ENCODE data around the gene SLC2A9.

SLC2A9 gene

GRCh38 chr4:9880406-9881197 is 140.7 kb downstream of the SLC2A9 start:
- no peaks in the 10 kb centered on the region for H3K9me3 Mint-ChIP-seq
- H3K27ac Mint-ChIP-seq: no peak overlapping the region
- H3K4me1 Mint-ChIP-seq (ENCODE audit: low read depth): no peaks in the 10 kb centered on the region
- no peaks in the 10 kb centered on the region for H3K27me3 Mint-ChIP-seq
- no peaks in the 10 kb centered on the region for H3K36me3 Mint-ChIP-seq (ENCODE audit: low read depth)
- no peak overlapping the region for H3K4me3 Mint-ChIP-seq
- no peak for DNase-seq

GRCh38 chr4:9877123-9877522 is 144.2 kb downstream of the SLC2A9 start:
- no peaks in the 10 kb centered on the region for H3K9me3 Mint-ChIP-seq
- H3K27me3 Mint-ChIP-seq: no peaks in the 10 kb centered on the region
- no peak for DNase-seq
- H3K4me3 Mint-ChIP-seq: no peak overlapping the region
- H3K27ac Mint-ChIP-seq: no peak overlapping the region
- no peaks in the 10 kb centered on the region for H3K4me1 Mint-ChIP-seq (ENCODE audit: low read depth)
- no peaks in the 10 kb centered on the region for H3K36me3 Mint-ChIP-seq (ENCODE audit: low read depth)

- Mint-ChIP-seq H3K4me1 (ENCODE audit: low read depth) (no peaks in the 10 kb centered on the region), H3K4me3 (no peak overlapping the region), H3K9me3 (no peaks in the 10 kb centered on the region), H3K27ac (no peak overlapping the region), H3K36me3 (ENCODE audit: low read depth) (no peaks in the 10 kb centered on the region), H3K27me3 (peaks cover 2% of the 10 kb centered on the region)
- DNase-seq: no peak
Measured at GRCh38 chr4:9875516-9875915, 145.8 kb downstream of the SLC2A9 start.

- Mint-ChIP-seq H3K27ac (no peak overlapping the region), H3K9me3 (no peaks in the 10 kb centered on the region), H3K36me3 (ENCODE audit: low read depth) (no peaks in the 10 kb centered on the region), H3K27me3 (peaks cover 3% of the 10 kb centered on the region), H3K4me3 (no peak overlapping the region), H3K4me1 (ENCODE audit: low read depth) (no peaks in the 10 kb centered on the region)
- no peak for DNase-seq
Measured at GRCh38 chr4:9874385-9874784, 146.9 kb downstream of the SLC2A9 start.

- DNase-seq: no peak
- Mint-ChIP-seq H3K27me3 (peaks cover 3% of the 10 kb centered on the region), H3K4me3 (no peak overlapping the region), H3K4me1 (ENCODE audit: low read depth) (no peaks in the 10 kb centered on the region), H3K9me3 (no peaks in the 10 kb centered on the region), H3K27ac (no peak overlapping the region), H3K36me3 (ENCODE audit: low read depth) (no peaks in the 10 kb centered on the region)
Measured at GRCh38 chr4:9870165-9870790, 151.0 kb downstream of the SLC2A9 start.

DNA sequence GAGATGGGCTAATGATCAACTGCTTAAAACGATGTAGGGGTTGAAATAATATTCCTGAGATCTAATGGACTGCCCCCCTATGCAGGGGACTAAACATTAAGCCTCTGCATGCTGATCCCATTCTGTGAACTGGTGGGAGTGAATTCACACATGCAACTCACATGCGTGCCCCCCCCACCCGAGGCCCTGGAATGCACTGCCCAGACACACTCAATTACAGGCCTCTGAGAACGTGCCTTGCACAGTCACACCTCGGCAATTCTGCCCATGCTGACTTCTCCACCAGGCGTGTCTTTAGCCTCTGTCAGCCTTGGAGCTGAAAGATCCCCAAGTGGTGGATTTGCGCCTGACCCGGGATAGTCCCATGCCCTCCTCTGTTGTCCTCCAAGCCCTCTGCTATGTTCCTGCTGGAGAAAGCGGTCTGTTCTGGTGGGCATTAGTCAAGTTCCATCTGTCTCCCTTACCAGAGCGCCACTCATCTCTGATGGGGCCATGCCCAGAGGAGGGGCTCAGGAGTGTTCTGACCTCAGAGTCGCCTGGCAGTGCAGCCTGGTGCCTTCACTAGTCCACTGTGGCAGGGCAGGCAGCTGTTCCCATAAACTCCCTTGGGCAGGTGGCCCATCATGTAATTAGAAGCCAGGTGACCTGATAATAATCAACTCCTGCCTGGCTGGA is 153.4 kb downstream of the SLC2A9 start:
- Mint-ChIP-seq H3K9me3 (no peaks in the 10 kb centered on the region), H3K4me3 (no peak overlapping the region), H3K36me3 (ENCODE audit: low read depth) (no peaks in the 10 kb centered on the region), H3K27ac (no peak overlapping the region), H3K27me3 (peaks cover 3% of the 10 kb centered on the region), H3K4me1 (ENCODE audit: low read depth) (no peaks in the 10 kb centered on the region)
- no peak for DNase-seq

GRCh38 chr4:9866931-9867330 is 154.4 kb downstream of the SLC2A9 start:
- Mint-ChIP-seq H3K9me3 (no peaks in the 10 kb centered on the region), H3K4me3 (no peak overlapping the region), H3K27me3 (peaks cover 3% of the 10 kb centered on the region), H3K4me1 (ENCODE audit: low read depth) (no peaks in the 10 kb centered on the region), H3K36me3 (ENCODE audit: low read depth) (no peaks in the 10 kb centered on the region), H3K27ac (no peak overlapping the region)
- no peak for DNase-seq

DNA sequence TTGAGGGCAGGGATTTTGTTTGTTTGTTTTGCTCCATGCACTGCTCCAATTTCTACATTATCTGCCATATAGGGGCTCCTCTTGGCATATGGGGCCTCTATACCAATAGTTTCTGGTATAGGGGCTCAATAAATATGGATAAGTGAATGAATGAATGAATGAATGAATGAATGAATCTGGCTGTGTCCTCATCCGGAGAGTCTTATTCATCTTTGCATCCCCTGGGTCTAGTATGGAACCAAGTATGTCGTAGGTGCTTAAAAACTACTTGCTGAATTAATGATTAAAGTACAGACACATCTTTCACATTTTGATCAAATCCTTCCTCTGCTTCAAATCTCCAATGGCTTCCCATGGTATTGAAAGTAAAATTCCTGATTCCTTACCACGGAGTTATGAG is 159.7 kb downstream of the SLC2A9 start:
- Mint-ChIP-seq H3K4me1 (ENCODE audit: low read depth) (no peaks in the 10 kb centered on the region), H3K27ac (no peak overlapping the region), H3K27me3 (no peaks in the 10 kb centered on the region), H3K9me3 (no peaks in the 10 kb centered on the region), H3K36me3 (ENCODE audit: low read depth) (no peaks in the 10 kb centered on the region), H3K4me3 (no peak overlapping the region)
- no peak for DNase-seq

DNA sequence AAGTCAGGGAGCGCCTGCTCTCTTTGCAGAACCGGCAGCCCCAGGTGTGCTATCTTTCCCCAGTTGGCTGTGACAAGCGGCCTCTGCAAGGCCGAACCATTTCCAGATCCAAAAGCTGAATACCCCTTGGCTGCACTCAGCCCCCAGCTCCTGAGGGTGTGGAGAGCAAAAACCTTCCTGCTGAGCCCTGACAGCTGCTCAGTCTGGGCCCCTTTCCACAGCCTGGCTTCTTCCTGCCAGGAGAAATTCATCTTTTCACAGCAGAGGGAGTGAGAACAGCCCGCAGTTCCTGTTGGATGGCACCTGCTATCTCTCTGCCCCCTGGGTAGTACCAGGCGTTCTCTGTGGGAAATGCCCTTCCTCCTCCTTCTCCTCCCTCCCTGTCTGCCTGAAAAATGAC is 161.5 kb downstream of the SLC2A9 start:
- Mint-ChIP-seq H3K27ac (no peak overlapping the region), H3K36me3 (ENCODE audit: low read depth) (no peaks in the 10 kb centered on the region), H3K9me3 (peaks cover 8% of the 10 kb centered on the region), H3K4me3 (no peak overlapping the region), H3K4me1 (ENCODE audit: low read depth) (no peaks in the 10 kb centered on the region), H3K27me3 (no peaks in the 10 kb centered on the region)
- DNase-seq: no peak

DNA sequence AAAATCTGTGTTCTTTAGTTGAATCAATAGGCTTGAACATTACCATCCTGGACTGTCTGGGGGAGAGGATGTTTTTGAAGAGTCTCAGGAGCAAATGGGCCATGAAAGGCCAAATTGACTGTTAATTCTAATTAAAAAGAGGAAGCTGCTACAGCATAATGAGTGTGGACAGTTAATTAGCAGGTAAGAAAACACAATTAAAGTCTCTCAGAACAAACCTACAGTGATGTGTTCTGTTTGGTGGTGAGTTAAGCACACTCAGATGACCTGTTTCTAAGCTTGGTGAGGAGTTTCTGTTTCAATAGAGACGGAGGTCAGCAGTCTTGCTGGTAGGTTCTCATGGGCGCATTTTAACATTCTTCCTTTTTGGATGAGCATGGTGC is 171.8 kb downstream of the SLC2A9 start:
- Mint-ChIP-seq H3K9me3 (no peaks in the 10 kb centered on the region), H3K4me1 (ENCODE audit: low read depth) (no peaks in the 10 kb centered on the region), H3K27ac (no peak overlapping the region), H3K36me3 (ENCODE audit: low read depth) (no peaks in the 10 kb centered on the region), H3K27me3 (peaks cover 23% of the 10 kb centered on the region), H3K4me3 (no peak overlapping the region)
- DNase-seq: no peak

DNA sequence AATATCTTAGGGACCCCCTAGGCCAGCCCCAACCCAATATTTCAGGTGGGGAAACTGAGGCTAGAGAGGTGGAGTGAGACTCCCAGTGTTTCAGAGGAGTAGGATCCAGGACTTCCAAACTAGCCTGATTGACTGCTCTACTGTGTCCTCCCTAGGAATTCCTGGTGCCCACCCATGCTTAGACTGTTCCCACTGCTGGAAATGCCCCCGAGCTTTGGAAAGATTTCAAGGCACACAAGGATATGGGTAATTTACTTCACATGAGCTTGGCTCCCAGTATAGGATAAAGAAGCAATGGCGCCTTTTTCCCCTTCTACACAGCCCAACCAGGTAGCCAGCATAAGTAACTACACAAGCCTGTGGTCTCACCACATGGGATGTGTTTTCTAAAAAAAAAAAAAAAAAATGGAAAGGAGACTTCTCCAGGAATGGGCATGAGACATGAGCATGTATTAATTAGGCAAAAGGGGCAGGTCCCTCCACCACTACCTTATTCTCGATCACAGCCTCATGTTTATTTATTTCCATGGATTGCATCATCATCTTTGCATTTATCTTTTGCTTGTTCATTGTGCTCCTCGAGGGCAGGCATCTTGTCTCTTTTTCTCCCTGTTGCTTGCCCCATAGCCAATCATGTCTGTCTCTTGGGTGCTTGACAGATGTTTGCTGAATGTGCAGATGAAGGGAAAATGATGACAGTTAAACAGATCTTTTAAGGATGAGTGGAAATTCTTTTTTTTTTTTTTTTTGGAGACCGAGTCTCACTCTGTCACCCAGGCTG is 173.1 kb downstream of the SLC2A9 start:
- no peaks in the 10 kb centered on the region for H3K9me3 Mint-ChIP-seq
- H3K36me3 Mint-ChIP-seq (ENCODE audit: low read depth): no peaks in the 10 kb centered on the region
- no peaks in the 10 kb centered on the region for H3K4me1 Mint-ChIP-seq (ENCODE audit: low read depth)
- DNase-seq: no peak
- H3K27me3 Mint-ChIP-seq: peaks cover 23% of the 10 kb centered on the region
- no peak overlapping the region for H3K27ac Mint-ChIP-seq
- H3K4me3 Mint-ChIP-seq: no peak overlapping the region

GRCh38 chr4:9845791-9846493 is 175.4 kb downstream of the SLC2A9 start:
- H3K9me3 Mint-ChIP-seq: peaks cover 10% of the 10 kb centered on the region
- no peaks in the 10 kb centered on the region for H3K4me1 Mint-ChIP-seq (ENCODE audit: low read depth)
- H3K36me3 Mint-ChIP-seq (ENCODE audit: low read depth): no peaks in the 10 kb centered on the region
- H3K27ac Mint-ChIP-seq: no peak overlapping the region
- no peak for DNase-seq
- H3K27me3 Mint-ChIP-seq: peaks cover 29% of the 10 kb centered on the region
- no peak overlapping the region for H3K4me3 Mint-ChIP-seq

DNA sequence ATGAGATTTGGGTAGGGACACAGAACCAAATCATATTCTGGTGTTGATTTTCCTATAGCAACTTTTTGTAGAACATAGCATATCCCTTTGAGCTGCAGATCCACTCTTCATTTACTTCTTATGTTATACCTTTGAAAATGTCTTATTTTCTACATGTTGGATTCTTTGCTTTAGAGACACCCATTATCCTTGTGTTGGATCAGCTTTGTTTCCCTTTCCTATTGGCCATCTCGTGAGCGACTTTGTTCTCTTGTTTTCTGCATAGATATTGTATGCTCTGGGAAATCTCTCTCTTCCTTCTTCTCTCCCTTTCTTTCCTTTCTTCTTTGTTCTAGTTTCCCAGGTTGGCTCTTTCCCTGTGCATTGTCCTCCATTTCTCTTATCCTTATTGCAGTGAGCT is 180.2 kb downstream of the SLC2A9 start:
- no peak for DNase-seq
- Mint-ChIP-seq H3K4me1 (ENCODE audit: low read depth) (no peaks in the 10 kb centered on the region), H3K27ac (no peak overlapping the region), H3K36me3 (ENCODE audit: low read depth) (no peaks in the 10 kb centered on the region), H3K4me3 (no peak overlapping the region), H3K9me3 (peaks cover 22% of the 10 kb centered on the region), H3K27me3 (peaks cover 6% of the 10 kb centered on the region)

GRCh38 chr4:9835430-9835829 is 185.9 kb downstream of the SLC2A9 start:
- Mint-ChIP-seq H3K4me1 (ENCODE audit: low read depth) (no peaks in the 10 kb centered on the region), H3K36me3 (ENCODE audit: low read depth) (no peaks in the 10 kb centered on the region), H3K27me3 (peaks cover 6% of the 10 kb centered on the region), H3K27ac (no peak overlapping the region), H3K9me3 (peaks cover 10% of the 10 kb centered on the region), H3K4me3 (no peak overlapping the region)
- no peak for DNase-seq

Data from activated T-cell treated with anti-CD3 and anti-CD28 coated beads, Interleukin-2, amount 50 U/mL, for 24 hours (primary cell).